ENCODE data around the gene GIMAP1. TPM values are rescaled to one million over a fixed set of nuclear protein-coding genes. Genes with fewer than 3 reads are reported as not detected.

The GIMAP1 gene
- total RNA-seq, 4 donors from 2014 or later = 1.8 to 7.4 (median 3.6) TPM

DNA sequence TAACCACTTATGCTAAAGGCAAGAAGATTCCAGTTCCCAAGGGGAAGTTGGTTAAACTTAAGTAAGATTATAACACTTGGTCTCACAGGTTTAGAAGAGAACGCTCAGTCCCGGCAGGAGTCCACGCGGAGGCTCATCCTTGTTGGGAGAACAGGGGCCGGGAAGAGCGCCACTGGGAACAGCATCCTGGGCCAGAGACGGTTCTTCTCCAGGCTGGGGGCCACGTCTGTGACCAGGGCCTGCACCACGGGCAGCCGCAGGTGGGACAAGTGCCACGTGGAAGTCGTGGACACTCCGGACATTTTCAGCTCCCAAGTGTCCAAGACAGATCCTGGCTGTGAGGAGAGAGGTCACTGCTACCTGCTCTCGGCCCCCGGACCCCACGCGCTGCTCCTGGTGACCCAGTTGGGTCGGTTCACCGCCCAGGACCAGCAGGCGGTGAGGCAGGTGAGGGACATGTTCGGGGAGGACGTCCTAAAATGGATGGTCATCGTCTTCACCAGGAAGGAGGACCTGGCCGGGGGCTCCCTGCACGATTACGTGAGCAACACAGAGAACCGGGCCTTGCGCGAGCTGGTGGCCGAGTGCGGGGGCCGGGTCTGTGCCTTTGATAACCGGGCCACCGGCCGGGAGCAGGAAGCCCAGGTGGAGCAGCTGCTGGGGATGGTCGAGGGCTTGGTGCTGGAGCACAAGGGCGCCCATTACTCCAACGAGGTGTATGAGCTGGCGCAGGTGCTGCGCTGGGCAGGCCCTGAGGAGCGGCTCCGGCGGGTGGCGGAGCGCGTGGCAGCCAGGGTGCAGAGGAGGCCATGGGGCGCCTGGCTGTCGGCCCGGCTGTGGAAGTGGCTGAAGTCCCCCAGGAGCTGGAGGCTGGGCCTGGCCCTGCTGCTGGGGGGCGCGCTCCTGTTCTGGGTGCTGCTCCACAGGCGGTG is 3.8 kb downstream of the GIMAP1 start:
- no peaks in the 10 kb centered on the region for H3K27me3 ChIP-seq
- H3K9me3 ChIP-seq = no peaks in the 10 kb centered on the region
- H3K4me1 ChIP-seq = no peaks in the 10 kb centered on the region
- TF ChIP-seq, protein P1, sequence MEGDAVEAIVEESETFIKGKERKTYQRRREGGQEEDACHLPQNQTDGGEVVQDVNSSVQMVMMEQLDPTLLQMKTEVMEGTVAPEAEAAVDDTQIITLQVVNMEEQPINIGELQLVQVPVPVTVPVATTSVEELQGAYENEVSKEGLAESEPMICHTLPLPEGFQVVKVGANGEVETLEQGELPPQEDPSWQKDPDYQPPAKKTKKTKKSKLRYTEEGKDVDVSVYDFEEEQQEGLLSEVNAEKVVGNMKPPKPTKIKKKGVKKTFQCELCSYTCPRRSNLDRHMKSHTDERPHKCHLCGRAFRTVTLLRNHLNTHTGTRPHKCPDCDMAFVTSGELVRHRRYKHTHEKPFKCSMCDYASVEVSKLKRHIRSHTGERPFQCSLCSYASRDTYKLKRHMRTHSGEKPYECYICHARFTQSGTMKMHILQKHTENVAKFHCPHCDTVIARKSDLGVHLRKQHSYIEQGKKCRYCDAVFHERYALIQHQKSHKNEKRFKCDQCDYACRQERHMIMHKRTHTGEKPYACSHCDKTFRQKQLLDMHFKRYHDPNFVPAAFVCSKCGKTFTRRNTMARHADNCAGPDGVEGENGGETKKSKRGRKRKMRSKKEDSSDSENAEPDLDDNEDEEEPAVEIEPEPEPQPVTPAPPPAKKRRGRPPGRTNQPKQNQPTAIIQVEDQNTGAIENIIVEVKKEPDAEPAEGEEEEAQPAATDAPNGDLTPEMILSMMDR (IDR thresholded peaks at IDR 0.05) = no peak
- TF ChIP-seq POLR2A (IDR thresholded peaks at IDR 0.05) = no peak
- no peak for DNase-seq
- no peak overlapping the region for H3K4me3 ChIP-seq
- H3K27ac ChIP-seq = no peak overlapping the region
- peaks cover 0 to 14% (median 0%) of the 10 kb centered on the region in 3 donors for H3K36me3 ChIP-seq

DNA sequence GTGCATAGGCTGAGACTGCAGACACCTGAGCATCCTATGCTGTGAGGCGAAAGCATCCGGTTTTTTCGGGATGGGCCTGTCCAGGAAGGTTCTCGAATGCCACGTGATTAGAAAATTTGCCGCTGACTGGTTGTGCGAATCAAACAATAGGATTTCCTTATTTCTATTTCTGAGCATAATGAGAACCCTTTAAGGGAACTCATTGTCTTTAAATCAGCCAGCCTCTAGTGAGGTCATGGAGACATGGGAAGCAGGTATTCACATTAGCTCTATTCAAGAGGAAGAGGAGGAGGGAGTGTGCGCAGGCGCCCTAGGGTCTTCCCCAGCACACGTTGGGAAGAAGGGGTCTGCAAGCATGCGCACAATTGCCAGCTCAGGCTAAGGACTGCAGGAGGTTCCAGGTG is 5.6 kb downstream of the GIMAP1 start:
- no peaks in the 10 kb centered on the region for H3K27me3 ChIP-seq
- peaks cover 0 to 14% (median 0%) of the 10 kb centered on the region in 3 donors for H3K36me3 ChIP-seq
- no peaks in the 10 kb centered on the region for H3K4me1 ChIP-seq
- TF ChIP-seq, protein P1 (IDR thresholded peaks at IDR 0.05) = no peak
- no peak for TF ChIP-seq POLR2A (IDR thresholded peaks at IDR 0.05)
- no peak for DNase-seq
- H3K9me3 ChIP-seq = no peaks in the 10 kb centered on the region
- H3K27ac ChIP-seq = peak overlapping the region in 3 of 4 donors; percentile 11 to 30 (median 17)
- H3K4me3 ChIP-seq = no peak overlapping the region

DNA sequence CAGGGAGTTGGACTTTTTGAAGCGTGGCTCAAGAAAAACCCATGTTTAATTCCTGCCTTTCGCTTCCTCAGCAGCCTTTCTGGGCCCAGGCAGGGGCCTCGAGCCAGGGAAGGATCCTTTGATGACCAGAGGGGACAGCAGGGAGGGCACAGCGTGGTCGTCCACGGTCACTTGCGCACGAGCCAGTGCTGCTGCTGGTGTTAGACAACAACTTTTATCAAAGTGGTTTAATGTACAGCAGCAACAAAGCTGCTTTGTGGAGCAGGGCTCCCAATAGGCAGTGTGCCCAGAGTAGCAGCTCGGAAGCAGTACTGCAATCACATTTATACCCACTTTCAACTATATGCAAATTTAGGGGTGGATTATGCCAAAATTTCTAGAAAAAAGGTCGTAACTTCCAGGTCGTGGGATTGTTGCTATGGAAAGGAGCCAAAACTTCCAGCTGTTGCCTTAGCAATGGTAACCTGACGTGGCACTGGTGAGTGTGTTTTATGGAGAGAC is 6.1 kb downstream of the GIMAP1 start:
- no peak for TF ChIP-seq POLR2A (IDR thresholded peaks at IDR 0.05)
- TF ChIP-seq, protein P1 (IDR thresholded peaks at IDR 0.05) = no peak
- no peaks in the 10 kb centered on the region for H3K27me3 ChIP-seq
- no peaks in the 10 kb centered on the region for H3K4me1 ChIP-seq
- peaks cover 0 to 14% (median 0%) of the 10 kb centered on the region in 3 donors for H3K36me3 ChIP-seq
- no peaks in the 10 kb centered on the region for H3K9me3 ChIP-seq
- H3K27ac ChIP-seq = peak overlapping the region in 3 of 4 donors; percentile 11 to 30 (median 17)
- DNase-seq = no peak
- H3K4me3 ChIP-seq = no peak overlapping the region

DNA sequence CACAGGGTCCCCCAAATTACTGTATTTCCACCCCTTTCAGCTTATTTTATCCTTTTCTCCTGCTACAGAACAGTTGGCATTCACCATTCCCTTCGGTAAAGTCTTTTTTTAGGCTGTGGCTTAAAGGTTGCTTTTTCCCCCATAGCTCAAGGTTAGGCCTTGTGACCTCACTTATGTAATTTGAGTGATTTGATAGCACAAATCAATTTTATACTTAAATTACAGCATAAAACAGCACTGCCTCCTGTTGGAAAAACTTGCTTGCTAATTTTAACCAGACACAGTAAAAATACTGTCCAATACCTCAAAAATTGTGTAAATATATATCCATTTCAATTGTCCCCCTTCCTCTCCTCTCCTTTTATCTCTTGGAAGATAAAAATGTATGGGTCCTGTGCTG is 7.1 kb downstream of the GIMAP1 start:
- no peak for DNase-seq
- Histone ChIP-seq H3K9me3 (no peaks in the 10 kb centered on the region), H3K27me3 (no peaks in the 10 kb centered on the region), H3K4me1 (no peaks in the 10 kb centered on the region), H3K27ac (no peak overlapping the region), H3K36me3 (peaks cover 0 to 14% (median 0%) of the 10 kb centered on the region in 3 donors), H3K4me3 (no peak overlapping the region)
- no peak for TF ChIP-seq POLR2A (IDR thresholded peaks at IDR 0.05)
- TF ChIP-seq, protein P1 (IDR thresholded peaks at IDR 0.05) = no peak

DNA sequence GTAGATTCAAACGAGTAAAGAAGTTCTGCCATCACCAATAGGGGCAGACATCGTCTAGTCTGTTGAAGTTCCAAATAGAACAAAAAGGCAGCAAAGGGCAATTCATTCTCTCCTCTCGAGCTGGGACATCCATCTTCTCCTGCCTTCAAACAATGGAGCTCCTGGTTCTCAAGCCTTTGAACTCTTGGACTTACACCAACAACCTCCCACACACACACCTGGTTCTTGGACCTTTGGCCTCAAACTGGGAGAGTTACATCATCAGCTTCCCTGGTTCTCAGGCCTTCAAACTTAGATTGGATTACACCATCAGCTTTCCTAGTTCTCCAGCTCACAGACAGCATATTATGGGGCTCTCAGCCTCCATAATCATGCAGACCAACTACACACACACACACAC is 11.0 kb downstream of the GIMAP1 start:
- DNase-seq = peak in 1 of 3 donors; percentile 80
- Histone ChIP-seq H3K27me3 (no peaks in the 10 kb centered on the region), H3K4me3 (no peak overlapping the region), H3K36me3 (no peaks in the 10 kb centered on the region), H3K9me3 (no peaks in the 10 kb centered on the region), H3K4me1 (no peaks in the 10 kb centered on the region), H3K27ac (peak overlapping the region in 1 of 4 donors; percentile 41)
- TF ChIP-seq, protein P1 (IDR thresholded peaks at IDR 0.05) = no peak
- TF ChIP-seq POLR2A (IDR thresholded peaks at IDR 0.05) = no peak
